ENCODE results near the gene ATG9B. TPM values are rescaled to one million over a fixed set of nuclear protein-coding genes. Genes with fewer than 3 reads are reported as not detected.
A peak's percentile ranks its signal among the peaks of the same experiment; 100 is the strongest.

ATG9B gene
- total and polyA plus RNA-seq, 2 donors (not counting 1 experiment from before 2014, with no cell fraction given): under 0.01 to 0.03 TPM

- DNase-seq (ENCODE audit: low read depth in 2 of 2): no peak
- Histone ChIP-seq H3K36me3 (ENCODE audit: control insufficient read depth, insufficient read depth, low read length) (no peaks in the 10 kb centered on the region), H3K27me3 (ENCODE audit: control insufficient read depth, insufficient read depth, low read length) (peaks cover 54% of the 10 kb centered on the region), H3K9me3 (ENCODE audit: control insufficient read depth, insufficient read depth, low read depth, low read length) (no peaks in the 10 kb centered on the region), H3K4me3 (replicated peaks in 1 of 4; ENCODE audit: control extremely low read depth in 1 of 4, insufficient read depth in 1 of 4, low read depth in 3 of 4, low read length in 4 of 4) (peak within 1 kb of the TSS in 1 of 4 experiments; percentile 32), H3K9ac (ENCODE audit: insufficient read depth, low read length) (no peak within 1 kb of the TSS), H3K4me2 (ENCODE audit: extremely low read depth, insufficient read depth, low read length) (no peak within 1 kb of the TSS), H2AFZ (ENCODE audit: low read length) (no peak within 1 kb of the TSS), H4K20me1 (ENCODE audit: control insufficient read depth, extremely low read depth, insufficient read depth, low read length) (no peaks in the 10 kb centered on the region), H3K27ac (ENCODE audit: insufficient read depth, low read length) (no peak within 1 kb of the TSS), H3K79me2 (ENCODE audit: control insufficient read depth, insufficient read depth, low read length) (no peaks in the 10 kb centered on the region), H3K4me1 (ENCODE audit: control insufficient read depth, extremely low read depth, insufficient read depth, low read length) (no peaks in the 10 kb centered on the region)
- TF ChIP-seq, protein P1, sequence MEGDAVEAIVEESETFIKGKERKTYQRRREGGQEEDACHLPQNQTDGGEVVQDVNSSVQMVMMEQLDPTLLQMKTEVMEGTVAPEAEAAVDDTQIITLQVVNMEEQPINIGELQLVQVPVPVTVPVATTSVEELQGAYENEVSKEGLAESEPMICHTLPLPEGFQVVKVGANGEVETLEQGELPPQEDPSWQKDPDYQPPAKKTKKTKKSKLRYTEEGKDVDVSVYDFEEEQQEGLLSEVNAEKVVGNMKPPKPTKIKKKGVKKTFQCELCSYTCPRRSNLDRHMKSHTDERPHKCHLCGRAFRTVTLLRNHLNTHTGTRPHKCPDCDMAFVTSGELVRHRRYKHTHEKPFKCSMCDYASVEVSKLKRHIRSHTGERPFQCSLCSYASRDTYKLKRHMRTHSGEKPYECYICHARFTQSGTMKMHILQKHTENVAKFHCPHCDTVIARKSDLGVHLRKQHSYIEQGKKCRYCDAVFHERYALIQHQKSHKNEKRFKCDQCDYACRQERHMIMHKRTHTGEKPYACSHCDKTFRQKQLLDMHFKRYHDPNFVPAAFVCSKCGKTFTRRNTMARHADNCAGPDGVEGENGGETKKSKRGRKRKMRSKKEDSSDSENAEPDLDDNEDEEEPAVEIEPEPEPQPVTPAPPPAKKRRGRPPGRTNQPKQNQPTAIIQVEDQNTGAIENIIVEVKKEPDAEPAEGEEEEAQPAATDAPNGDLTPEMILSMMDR (conservative IDR thresholded peaks at IDR 0.05 in 1 of 2, IDR thresholded peaks at IDR 0.05 in 1 of 2; ENCODE audit: low read depth in 1 of 2, low read length in 2 of 2): no peak
- peak; percentile 99 for TF ChIP-seq EZH2 (IDR thresholded peaks at IDR 0.05; ENCODE audit: low read length, missing control alignments)
These were observed 46.0 kb downstream of the ATG9B start, which contains the start of gene KCNH2 for GRCh38 chr7:150978126-150978789. Gene KCNH2 (minus strand): TSS chr7:150978321. CDS start chr7:150977913, 408 bp downstream.

DNA sequence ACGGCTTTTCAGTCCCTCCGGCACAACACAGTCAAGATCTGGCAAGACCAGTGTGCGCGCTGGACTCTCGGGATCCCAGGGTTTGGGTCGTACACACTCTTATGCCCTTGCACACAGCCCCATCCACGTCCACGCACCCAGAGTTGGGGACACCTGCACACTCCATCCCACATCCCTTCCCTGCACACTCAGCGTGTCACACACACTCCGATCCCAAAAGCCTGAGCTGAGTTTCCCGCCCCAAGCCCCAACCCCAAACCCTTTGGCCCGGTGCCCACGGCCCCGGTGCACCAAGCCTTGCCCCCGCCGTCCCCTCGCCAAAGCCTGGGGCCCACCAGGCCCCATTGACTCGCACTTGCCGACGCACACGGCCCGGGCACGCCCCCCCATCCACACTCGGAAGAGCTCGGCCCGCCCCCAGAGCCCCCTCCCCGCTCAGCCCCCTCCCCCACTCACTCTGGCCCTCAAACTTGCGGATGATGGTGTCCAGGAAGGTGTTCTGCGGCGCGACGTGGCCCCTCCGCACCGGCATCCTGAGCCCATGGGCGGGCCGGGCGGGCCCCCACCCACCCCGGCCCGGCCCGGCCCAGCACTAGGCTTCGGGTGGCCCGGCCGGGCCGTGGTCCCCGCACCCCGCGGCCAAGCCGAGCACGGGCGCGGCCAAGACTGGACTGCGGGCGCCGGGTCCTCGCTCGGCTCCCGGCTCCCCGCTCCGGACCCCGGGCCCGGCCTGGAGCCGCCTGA lies 46.7 kb downstream of the ATG9B start:
- Histone ChIP-seq H2AFZ (ENCODE audit: low read length) (no peak overlapping the region), H3K9me3 (ENCODE audit: control insufficient read depth, insufficient read depth, low read depth, low read length) (no peaks in the 10 kb centered on the region), H3K4me2 (ENCODE audit: extremely low read depth, insufficient read depth, low read length) (no peak overlapping the region), H3K4me1 (ENCODE audit: control insufficient read depth, extremely low read depth, insufficient read depth, low read length) (no peaks in the 10 kb centered on the region), H3K4me3 (replicated peaks in 1 of 4; ENCODE audit: control extremely low read depth in 1 of 4, insufficient read depth in 1 of 4, low read depth in 3 of 4, low read length in 4 of 4) (no peak overlapping the region), H3K9ac (ENCODE audit: insufficient read depth, low read length) (no peak overlapping the region), H3K36me3 (ENCODE audit: control insufficient read depth, insufficient read depth, low read length) (no peaks in the 10 kb centered on the region), H4K20me1 (ENCODE audit: control insufficient read depth, extremely low read depth, insufficient read depth, low read length) (no peaks in the 10 kb centered on the region), H3K79me2 (ENCODE audit: control insufficient read depth, insufficient read depth, low read length) (no peaks in the 10 kb centered on the region), H3K27me3 (ENCODE audit: control insufficient read depth, insufficient read depth, low read length) (peaks cover 56% of the 10 kb centered on the region), H3K27ac (ENCODE audit: insufficient read depth, low read length) (no peak overlapping the region)
- no peak for DNase-seq (ENCODE audit: low read depth in 2 of 2)
- TF ChIP-seq EZH2 (IDR thresholded peaks at IDR 0.05; ENCODE audit: low read length, missing control alignments): peak; percentile 97
- TF ChIP-seq, protein P1 (conservative IDR thresholded peaks at IDR 0.05 in 1 of 2, IDR thresholded peaks at IDR 0.05 in 1 of 2; ENCODE audit: low read depth in 1 of 2, low read length in 2 of 2): no peak

DNA sequence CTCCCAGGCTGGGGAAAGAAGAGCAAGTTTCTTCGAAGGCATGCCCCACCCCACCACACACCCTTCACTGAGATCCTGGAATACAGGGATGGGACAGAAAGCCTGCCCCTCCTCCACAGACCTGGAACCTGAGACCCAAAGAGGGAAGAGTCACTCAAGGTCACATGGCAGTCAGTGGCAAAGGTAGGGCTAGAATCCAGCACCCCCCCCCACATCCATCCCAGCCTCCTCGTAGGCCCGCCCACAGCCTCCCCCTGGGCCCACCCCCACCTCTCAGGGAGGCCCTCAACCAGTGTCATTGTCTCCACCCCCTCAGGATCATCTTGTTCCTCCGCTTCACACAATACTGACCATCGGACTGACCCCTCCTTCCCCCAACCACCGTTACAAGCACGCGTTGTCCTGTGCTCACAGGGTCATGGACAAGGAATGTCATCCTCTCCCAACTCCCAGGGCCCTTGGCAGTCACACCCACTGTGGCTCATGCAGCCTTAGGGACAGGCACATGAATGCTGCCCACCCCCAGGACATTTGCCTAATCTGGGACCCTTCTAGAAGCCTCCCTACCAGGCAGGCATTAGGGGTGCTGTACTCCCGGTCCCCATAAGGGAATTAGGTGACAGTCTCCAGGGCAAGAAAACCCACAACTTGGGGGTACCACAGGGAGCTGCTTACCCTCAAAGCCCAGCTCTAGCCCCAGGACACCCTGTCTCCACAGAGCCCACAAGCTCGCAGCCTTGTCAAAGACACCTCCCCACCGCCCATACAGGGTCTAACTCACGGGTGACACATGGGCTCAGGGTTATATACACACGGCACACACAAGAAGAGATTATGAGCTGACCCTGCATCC lies 47.5 kb downstream of the ATG9B start:
- Histone ChIP-seq H3K4me1 (ENCODE audit: control insufficient read depth, extremely low read depth, insufficient read depth, low read length) (no peaks in the 10 kb centered on the region), H3K27ac (ENCODE audit: insufficient read depth, low read length) (no peak overlapping the region), H3K4me3 (replicated peaks in 1 of 4; ENCODE audit: control extremely low read depth in 1 of 4, insufficient read depth in 1 of 4, low read depth in 3 of 4, low read length in 4 of 4) (no peak overlapping the region), H3K79me2 (ENCODE audit: control insufficient read depth, insufficient read depth, low read length) (no peaks in the 10 kb centered on the region), H3K9ac (ENCODE audit: insufficient read depth, low read length) (no peak overlapping the region), H3K9me3 (ENCODE audit: control insufficient read depth, insufficient read depth, low read depth, low read length) (no peaks in the 10 kb centered on the region), H2AFZ (ENCODE audit: low read length) (no peak overlapping the region), H3K36me3 (ENCODE audit: control insufficient read depth, insufficient read depth, low read length) (no peaks in the 10 kb centered on the region), H3K4me2 (ENCODE audit: extremely low read depth, insufficient read depth, low read length) (no peak overlapping the region), H3K27me3 (ENCODE audit: control insufficient read depth, insufficient read depth, low read length) (peaks cover 64% of the 10 kb centered on the region), H4K20me1 (ENCODE audit: control insufficient read depth, extremely low read depth, insufficient read depth, low read length) (no peaks in the 10 kb centered on the region)
- TF ChIP-seq, protein P1 (conservative IDR thresholded peaks at IDR 0.05 in 1 of 2, IDR thresholded peaks at IDR 0.05 in 1 of 2; ENCODE audit: low read depth in 1 of 2, low read length in 2 of 2): no peak
- no peak for TF ChIP-seq EZH2 (IDR thresholded peaks at IDR 0.05; ENCODE audit: low read length, missing control alignments)
- no peak for DNase-seq (ENCODE audit: low read depth in 2 of 2)

Measured in fibroblast of lung (primary cell).